Occipital lobe (tissue), 1 donor: ENCODE data around the gene CAMKMT. TPM values are rescaled to one million over a fixed set of nuclear protein-coding genes. Genes with fewer than 3 reads are reported as not detected.

ENCODE experiments used
- total RNA-seq: library from RNA; depleted of rRNA; stranded (reverse); fragments of >200 nt; gene quantifications from one replicate; pipeline ENCODE4 v1.2.3, GENCODE V29; 2014

CAMKMT gene
- total RNA-seq, 1 donor from 2014 or later: 6.7 TPM

Other genes with a start within 250 kb of the CAMKMT start
- gene PPM1B, start 193.1 kb upstream of the CAMKMT start, total RNA-seq: 64.7 TPM
- gene SLC3A1, start 86.5 kb upstream of the CAMKMT start, total RNA-seq: 0.16 TPM
- 150 TPM for gene PREPL, start 453 bp upstream of the CAMKMT start, total RNA-seq